Islet of Langerhans (tissue), 1 donor: ENCODE results near the gene SH3BGRL3.
"Not testable (repeated sequence)": the region's sequence is repeated elsewhere in the genome, so short reads cannot be mapped to it uniquely, and the experiment has no call there.

Experiments used
- FAIRE-seq: peaks from one replicate; lab custom pipeline; 2011; peaks lifted over from hg19 to GRCh38; lab: Jason Lieb, UNC

The SH3BGRL3 gene

GRCh38 chr1:26317612-26318337 lies 37.9 kb downstream of the SH3BGRL3 start, which contains the start of gene CD52:
CD52 (plus strand) TSS chr1:26317958; CDS start chr1:26318018, 60 bp downstream.
- no peak for FAIRE-seq

DNA sequence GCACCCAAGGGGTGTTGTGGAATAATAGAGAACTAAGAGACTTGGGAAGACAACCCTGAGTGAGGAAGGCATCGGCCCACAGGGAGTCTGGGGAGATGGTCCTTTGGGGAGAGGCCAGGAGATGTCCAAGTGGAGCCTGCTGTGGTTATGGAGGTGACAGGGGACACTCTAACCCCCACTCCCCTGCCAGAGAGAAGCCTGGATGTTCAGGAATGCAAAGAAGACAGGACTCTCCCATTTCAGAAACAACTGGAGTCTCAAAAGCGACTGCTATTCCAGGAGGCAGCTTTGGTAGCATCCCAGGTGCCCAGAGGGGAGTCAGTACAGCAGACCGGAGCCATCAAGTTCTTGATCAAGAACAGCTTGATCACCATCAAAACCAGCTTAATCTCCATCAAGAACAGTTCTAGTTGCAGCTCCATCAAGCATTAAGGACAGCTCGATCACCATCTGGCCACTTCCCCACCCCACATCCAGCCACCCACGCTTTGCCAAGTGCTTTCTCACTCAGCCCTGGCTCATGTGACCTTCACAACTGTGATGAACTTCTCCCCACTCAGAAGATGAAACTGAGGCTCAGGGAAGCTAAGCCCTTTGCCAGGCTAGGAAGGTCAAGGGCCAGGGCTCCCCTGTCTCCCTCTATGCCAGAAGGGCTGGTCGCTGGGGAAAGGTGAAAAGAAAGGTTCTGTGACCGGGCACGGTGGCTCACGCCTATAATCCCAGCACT lies 38.6 kb downstream of the SH3BGRL3 start:
- FAIRE-seq = no peak

GRCh38 chr1:26320896-26321295 lies 41.0 kb downstream of the SH3BGRL3 start:
- no peak for FAIRE-seq

DNA sequence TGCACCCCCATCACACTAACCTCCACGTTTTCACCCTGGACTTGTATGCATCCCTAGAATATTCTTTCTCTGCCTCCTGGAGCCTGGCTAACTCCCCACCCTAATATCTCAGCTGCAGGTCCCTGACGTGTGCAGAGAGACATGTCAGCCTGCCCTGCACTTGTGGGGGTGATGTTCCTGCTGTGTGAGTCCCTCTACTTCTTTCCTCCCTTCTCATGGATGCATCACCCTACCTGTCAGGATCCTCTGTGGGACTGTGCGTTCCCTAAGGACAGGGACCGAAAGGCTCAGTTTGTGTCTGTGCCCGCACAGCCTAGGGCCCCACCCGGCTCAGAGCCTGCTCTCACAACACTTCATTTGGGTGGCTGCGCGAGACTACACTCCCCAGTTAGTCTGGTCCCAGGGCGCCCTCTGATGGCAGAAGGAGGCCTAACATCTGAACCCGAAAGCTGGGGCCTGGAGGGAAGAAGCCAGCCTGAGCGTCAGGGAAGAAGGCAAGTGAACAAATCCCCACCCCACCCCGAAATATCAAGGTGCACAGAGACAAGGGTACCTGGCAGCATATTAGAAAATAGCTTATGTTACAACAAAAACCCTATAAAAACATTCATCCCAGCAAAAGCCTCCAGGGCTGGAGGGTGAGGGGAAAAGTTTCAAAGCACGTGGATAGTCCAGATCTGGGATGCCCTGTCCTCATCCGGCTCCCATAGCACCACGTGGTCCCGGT lies 41.6 kb downstream of the SH3BGRL3 start:
- no peak for FAIRE-seq

- no peak for FAIRE-seq
Observed at GRCh38 chr1:26322042-26322331, 42.1 kb downstream of the SH3BGRL3 start.

DNA sequence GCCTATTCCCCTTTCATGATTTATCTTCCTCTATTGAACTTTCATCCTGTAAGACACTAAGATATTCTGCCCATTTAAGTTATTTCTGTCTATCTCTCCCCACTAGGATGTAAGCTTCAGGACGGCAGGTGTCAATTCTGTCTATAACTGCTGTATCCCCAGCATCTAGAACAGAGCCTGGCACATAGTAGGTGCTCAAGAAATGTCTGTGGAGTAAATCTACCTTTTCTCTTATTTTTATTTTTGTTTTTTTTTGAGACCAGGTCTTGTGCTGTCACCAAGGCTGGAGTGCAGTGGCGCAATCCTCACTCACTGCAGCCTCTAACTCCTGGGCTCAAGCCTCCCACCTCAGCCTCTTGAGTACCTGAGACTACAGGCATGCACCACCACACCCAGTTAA lies 43.5 kb downstream of the SH3BGRL3 start:
- FAIRE-seq = no peak

GRCh38 chr1:26324550-26324949 lies 44.7 kb downstream of the SH3BGRL3 start:
- FAIRE-seq = no peak

DNA sequence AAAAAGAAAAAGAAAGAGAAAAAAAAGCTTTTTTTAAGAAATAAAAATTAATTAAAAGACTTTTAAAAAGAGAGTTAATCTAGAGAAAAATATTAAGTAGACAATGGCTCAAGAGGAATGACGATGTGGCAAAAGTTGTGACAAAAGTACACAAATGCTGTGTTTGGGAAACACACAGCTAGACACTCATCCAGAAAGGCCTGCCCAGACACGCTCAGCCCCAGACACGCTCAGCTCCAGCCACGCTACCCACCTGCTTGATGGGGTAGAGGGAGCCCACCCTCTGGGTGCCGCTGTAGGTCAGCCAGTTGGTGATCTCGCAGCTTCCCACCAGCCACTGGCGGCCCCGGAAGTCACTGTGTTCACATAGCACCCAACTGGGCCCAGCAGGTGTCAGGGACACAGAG lies 48.1 kb downstream of the SH3BGRL3 start:
- no peak for FAIRE-seq

GRCh38 chr1:26328597-26328996 lies 48.7 kb downstream of the SH3BGRL3 start:
- no peak for FAIRE-seq

DNA sequence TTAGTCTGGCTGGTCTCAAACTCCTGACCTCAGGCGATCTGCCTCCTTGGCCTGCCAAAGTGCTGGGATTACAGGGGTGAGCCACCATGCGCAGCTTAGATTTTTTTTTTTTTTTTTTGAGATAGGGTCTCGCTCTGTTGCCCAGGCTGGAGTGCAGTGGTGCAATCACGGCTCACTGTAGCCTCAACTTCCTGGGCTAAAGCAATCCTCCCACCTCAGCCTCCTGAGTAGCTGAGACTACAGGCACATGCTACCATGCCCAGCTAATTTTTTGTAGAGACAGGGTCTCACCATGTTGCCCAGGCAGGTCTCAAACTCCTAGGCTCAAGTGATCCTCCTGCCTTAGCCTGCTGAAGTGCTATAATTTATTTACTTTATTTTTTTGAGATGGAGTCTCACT lies 49.5 kb downstream of the SH3BGRL3 start:
- FAIRE-seq = not testable (repeated sequence)

DNA sequence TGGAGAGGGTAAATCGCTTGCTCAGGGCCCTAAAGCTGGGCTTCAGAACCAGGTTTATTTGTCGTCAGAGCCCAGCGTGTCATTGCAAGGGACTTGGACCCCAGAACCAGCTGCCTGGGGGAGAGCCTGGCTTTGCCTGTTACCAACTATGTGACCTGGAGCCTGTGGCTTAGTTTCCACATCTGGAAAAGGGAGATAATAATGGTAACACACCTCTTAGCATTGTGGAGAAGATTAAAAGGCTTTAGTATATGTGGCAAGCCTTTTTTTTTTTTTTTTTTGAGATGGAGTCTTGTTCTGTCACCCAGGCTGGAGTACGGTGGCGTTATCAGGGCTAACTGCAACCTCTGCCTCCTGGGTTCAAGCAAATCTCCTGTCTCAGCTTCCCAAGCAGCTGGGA lies 50.4 kb downstream of the SH3BGRL3 start:
- no peak for FAIRE-seq
